ENCODE measurements around the gene ETFDH.
"Not testable (repeated sequence)": the region's sequence is repeated elsewhere in the genome, so short reads cannot be mapped to it uniquely, and the experiment has no call there.

ETFDH gene

GRCh38 chr4:158663707-158664625 is 8.1 kb upstream of the ETFDH start:
- not testable (repeated sequence) for H3K4me1 Mint-ChIP-seq; H3K27ac Mint-ChIP-seq (ENCODE audit: low read depth); H3K36me3 Mint-ChIP-seq (ENCODE audit: insufficient read depth); H3K4me3 Mint-ChIP-seq; DNase-seq (ENCODE audit: low spot score in 2 of 2); H3K9me3 Mint-ChIP-seq; ATAC-seq (replicated peaks; ENCODE audit: extremely low read depth, poor library complexity, severe bottlenecking)
- H3K27me3 Mint-ChIP-seq: peaks cover 13% of the 10 kb centered on the region

- H3K9me3 Mint-ChIP-seq: no peaks in the 10 kb centered on the region
- DNase-seq (ENCODE audit: low spot score in 2 of 2): no peak
- no peak overlapping the region for H3K4me3 Mint-ChIP-seq
- peaks cover 6% of the 10 kb centered on the region for H3K27me3 Mint-ChIP-seq
- ATAC-seq (replicated peaks; ENCODE audit: extremely low read depth, poor library complexity, severe bottlenecking): no peak
- no peaks in the 10 kb centered on the region for H3K36me3 Mint-ChIP-seq (ENCODE audit: insufficient read depth)
- no peak overlapping the region for H3K27ac Mint-ChIP-seq (ENCODE audit: low read depth)
- H3K4me1 Mint-ChIP-seq: no peaks in the 10 kb centered on the region
These were observed 7.3 kb upstream of the ETFDH start for GRCh38 chr4:158664806-158665205.

- Mint-ChIP-seq H3K36me3 (ENCODE audit: insufficient read depth) (peaks cover 9% of the 10 kb centered on the region), H3K4me1 (peaks cover 8% of the 10 kb centered on the region), H3K9me3 (no peaks in the 10 kb centered on the region), H3K27me3 (no peaks in the 10 kb centered on the region), H3K27ac (ENCODE audit: low read depth) (no peak overlapping the region), H3K4me3 (no peak overlapping the region)
- ATAC-seq (replicated peaks; ENCODE audit: extremely low read depth, poor library complexity, severe bottlenecking) (no peak), DNase-seq (ENCODE audit: low spot score in 2 of 2) (no peak)
These were observed 5.2 kb upstream of the ETFDH start for GRCh38 chr4:158666892-158667291.

- Mint-ChIP-seq H3K9me3 (no peaks in the 10 kb centered on the region), H3K4me3 (no peak overlapping the region), H3K27ac (ENCODE audit: low read depth) (no peak overlapping the region), H3K36me3 (ENCODE audit: insufficient read depth) (peaks cover 16% of the 10 kb centered on the region), H3K27me3 (no peaks in the 10 kb centered on the region), H3K4me1 (peaks cover 14% of the 10 kb centered on the region)
- DNase-seq (ENCODE audit: low spot score in 2 of 2): no peak
- ATAC-seq (replicated peaks; ENCODE audit: extremely low read depth, poor library complexity, severe bottlenecking): no peak
These were observed 4.4 kb upstream of the ETFDH start for GRCh38 chr4:158667651-158668198.

GRCh38 chr4:158669310-158669709 is 2.8 kb upstream of the ETFDH start:
- DNase-seq (ENCODE audit: low spot score in 2 of 2) (no peak), ATAC-seq (replicated peaks; ENCODE audit: extremely low read depth, poor library complexity, severe bottlenecking) (no peak)
- Mint-ChIP-seq H3K27ac (ENCODE audit: low read depth) (no peak overlapping the region), H3K4me1 (peaks cover 15% of the 10 kb centered on the region), H3K4me3 (no peak overlapping the region), H3K9me3 (no peaks in the 10 kb centered on the region), H3K36me3 (ENCODE audit: insufficient read depth) (peaks cover 17% of the 10 kb centered on the region), H3K27me3 (no peaks in the 10 kb centered on the region)

GRCh38 chr4:158670975-158671664 is 976 bp upstream of the ETFDH start:
- Mint-ChIP-seq H3K27ac (ENCODE audit: low read depth) (peak overlapping the region; percentile 92), H3K4me3 (peak overlapping the region; percentile 83), H3K36me3 (ENCODE audit: insufficient read depth) (peaks cover 20% of the 10 kb centered on the region), H3K9me3 (no peaks in the 10 kb centered on the region), H3K27me3 (no peaks in the 10 kb centered on the region), H3K4me1 (peaks cover 15% of the 10 kb centered on the region)
- ATAC-seq (replicated peaks; ENCODE audit: extremely low read depth, poor library complexity, severe bottlenecking) (peak; percentile 33), DNase-seq (ENCODE audit: low spot score in 2 of 2) (peak; percentile 18 to 49)

- no peak for DNase-seq (ENCODE audit: low spot score in 2 of 2)
- H3K27me3 Mint-ChIP-seq: no peaks in the 10 kb centered on the region
- H3K27ac Mint-ChIP-seq (ENCODE audit: low read depth): peak within 1 kb of the TSS; percentile 92
These were observed 506 bp upstream of the ETFDH start, which contains the start of gene C4orf46 for GRCh38 chr4:158671665-158671914. Gene C4orf46, minus strand, starts transcription at chr4:158671887. Its CDS starts 86 bp downstream, at chr4:158671801.

GRCh38 chr4:158673633-158674032 is 1.5 kb downstream of the ETFDH start:
- no peak for DNase-seq (ENCODE audit: low spot score in 2 of 2)
- H3K36me3 Mint-ChIP-seq (ENCODE audit: insufficient read depth): peaks cover 22% of the 10 kb centered on the region
- H3K4me1 Mint-ChIP-seq: peaks cover 15% of the 10 kb centered on the region
- ATAC-seq (replicated peaks; ENCODE audit: extremely low read depth, poor library complexity, severe bottlenecking): no peak
- no peaks in the 10 kb centered on the region for H3K9me3 Mint-ChIP-seq
- H3K4me3 Mint-ChIP-seq: no peak overlapping the region
- H3K27me3 Mint-ChIP-seq: no peaks in the 10 kb centered on the region
- H3K27ac Mint-ChIP-seq (ENCODE audit: low read depth): no peak overlapping the region

More at GRCh38 chr4:158671665-158671914, 506 bp upstream of the ETFDH start, which contains the start of gene C4orf46:
- no peak for ATAC-seq (replicated peaks; ENCODE audit: extremely low read depth, poor library complexity, severe bottlenecking)
- Mint-ChIP-seq H3K4me3 (peak within 1 kb of the TSS; percentile 83), H3K9me3 (no peaks in the 10 kb centered on the region), H3K4me1 (peaks cover 15% of the 10 kb centered on the region), H3K36me3 (ENCODE audit: insufficient read depth) (peaks cover 20% of the 10 kb centered on the region)

- no peak overlapping the region for H3K27ac Mint-ChIP-seq (ENCODE audit: low read depth)
- ATAC-seq (replicated peaks; ENCODE audit: extremely low read depth, poor library complexity, severe bottlenecking) (no peak), DNase-seq (ENCODE audit: low spot score in 2 of 2) (no peak)
- H3K27me3 Mint-ChIP-seq: no peaks in the 10 kb centered on the region
- H3K4me3 Mint-ChIP-seq: no peak overlapping the region
- H3K9me3 Mint-ChIP-seq: no peaks in the 10 kb centered on the region
- peaks cover 21% of the 10 kb centered on the region for H3K36me3 Mint-ChIP-seq (ENCODE audit: insufficient read depth)
- H3K4me1 Mint-ChIP-seq: peaks cover 8% of the 10 kb centered on the region
These were observed 4.0 kb downstream of the ETFDH start for GRCh38 chr4:158676076-158676475.

GRCh38 chr4:158678767-158679166 is 6.7 kb downstream of the ETFDH start:
- ATAC-seq (replicated peaks; ENCODE audit: extremely low read depth, poor library complexity, severe bottlenecking): no peak
- no peak overlapping the region for H3K4me3 Mint-ChIP-seq
- H3K4me1 Mint-ChIP-seq: no peaks in the 10 kb centered on the region
- H3K9me3 Mint-ChIP-seq: no peaks in the 10 kb centered on the region
- no peak overlapping the region for H3K27ac Mint-ChIP-seq (ENCODE audit: low read depth)
- DNase-seq (ENCODE audit: low spot score in 2 of 2): no peak
- no peaks in the 10 kb centered on the region for H3K27me3 Mint-ChIP-seq
- peaks cover 8% of the 10 kb centered on the region for H3K36me3 Mint-ChIP-seq (ENCODE audit: insufficient read depth)

GRCh38 chr4:158681629-158682028 is 9.5 kb downstream of the ETFDH start:
- Mint-ChIP-seq H3K27me3 (no peaks in the 10 kb centered on the region), H3K36me3 (ENCODE audit: insufficient read depth) (peaks cover 9% of the 10 kb centered on the region), H3K27ac (ENCODE audit: low read depth) (no peak overlapping the region), H3K9me3 (no peaks in the 10 kb centered on the region), H3K4me1 (no peaks in the 10 kb centered on the region), H3K4me3 (no peak overlapping the region)
- DNase-seq (ENCODE audit: low spot score in 2 of 2) (no peak), ATAC-seq (replicated peaks; ENCODE audit: extremely low read depth, poor library complexity, severe bottlenecking) (no peak)

- H3K4me1 Mint-ChIP-seq: no peaks in the 10 kb centered on the region
- H3K36me3 Mint-ChIP-seq (ENCODE audit: insufficient read depth): peaks cover 9% of the 10 kb centered on the region
- no peak overlapping the region for H3K27ac Mint-ChIP-seq (ENCODE audit: low read depth)
- H3K27me3 Mint-ChIP-seq: no peaks in the 10 kb centered on the region
- H3K4me3 Mint-ChIP-seq: no peak overlapping the region
- no peak for ATAC-seq (replicated peaks; ENCODE audit: extremely low read depth, poor library complexity, severe bottlenecking)
- no peaks in the 10 kb centered on the region for H3K9me3 Mint-ChIP-seq
- no peak for DNase-seq (ENCODE audit: low spot score in 2 of 2)
These were observed 10.0 kb downstream of the ETFDH start for GRCh38 chr4:158682066-158682465.

- Mint-ChIP-seq H3K36me3 (ENCODE audit: insufficient read depth) (peaks cover 14% of the 10 kb centered on the region), H3K4me1 (no peaks in the 10 kb centered on the region), H3K27ac (ENCODE audit: low read depth) (no peak overlapping the region), H3K9me3 (no peaks in the 10 kb centered on the region), H3K27me3 (no peaks in the 10 kb centered on the region), H3K4me3 (no peak overlapping the region)
- no peak for DNase-seq (ENCODE audit: low spot score in 2 of 2)
- ATAC-seq (replicated peaks; ENCODE audit: extremely low read depth, poor library complexity, severe bottlenecking): no peak
These were observed 16.7 kb downstream of the ETFDH start for GRCh38 chr4:158688813-158689212.
